ENCODE measurements around the gene LRCH1. TPM values are rescaled to one million over a fixed set of nuclear protein-coding genes. Genes with fewer than 3 reads are reported as not detected.

The LRCH1 gene
- total RNA-seq, 1 experiment from 2014 or later, result 11.7 TPM

DNA sequence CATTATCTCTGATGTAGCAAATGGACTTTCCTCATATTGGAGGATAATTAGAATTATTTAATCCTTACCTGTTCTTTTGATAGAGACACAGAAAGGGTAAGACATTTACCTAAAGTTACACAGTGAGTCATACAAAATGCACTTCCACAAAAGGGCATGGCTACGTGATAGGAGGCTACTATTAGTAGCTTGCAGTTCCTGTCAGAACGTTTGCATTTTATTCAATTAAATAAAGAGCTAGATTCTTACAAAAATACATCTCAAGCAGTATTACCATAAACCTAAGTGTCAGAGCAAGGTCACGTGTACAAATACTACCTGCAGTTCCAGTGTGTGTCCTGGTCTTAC, 123.4 kb downstream of the LRCH1 start:
- intact Hi-C loops (cut with micrococcal nuclease; ENCODE audit: unreplicated experiment), result loop anchor here (5.0 kb wide), 1 partner anchor 69 kb away; no protein-coding TSS in a partner anchor
- Mint-ChIP-seq H3K27ac (ENCODE audit: unreplicated experiment) (no peak overlapping the region), H3K36me3 (ENCODE audit: insufficient read depth, unreplicated experiment) (no peaks in the 10 kb centered on the region), H3K9me3 (ENCODE audit: low read depth, unreplicated experiment) (no peaks in the 10 kb centered on the region), H3K4me1 (ENCODE audit: low read depth, unreplicated experiment) (no peaks in the 10 kb centered on the region), H3K27me3 (ENCODE audit: unreplicated experiment) (no peaks in the 10 kb centered on the region), H3K4me3 (ENCODE audit: low read depth, unreplicated experiment) (no peak overlapping the region)
- no TSS peak for BruUV-seq (replicated peaks)
- TF ChIP-seq, protein P1, sequence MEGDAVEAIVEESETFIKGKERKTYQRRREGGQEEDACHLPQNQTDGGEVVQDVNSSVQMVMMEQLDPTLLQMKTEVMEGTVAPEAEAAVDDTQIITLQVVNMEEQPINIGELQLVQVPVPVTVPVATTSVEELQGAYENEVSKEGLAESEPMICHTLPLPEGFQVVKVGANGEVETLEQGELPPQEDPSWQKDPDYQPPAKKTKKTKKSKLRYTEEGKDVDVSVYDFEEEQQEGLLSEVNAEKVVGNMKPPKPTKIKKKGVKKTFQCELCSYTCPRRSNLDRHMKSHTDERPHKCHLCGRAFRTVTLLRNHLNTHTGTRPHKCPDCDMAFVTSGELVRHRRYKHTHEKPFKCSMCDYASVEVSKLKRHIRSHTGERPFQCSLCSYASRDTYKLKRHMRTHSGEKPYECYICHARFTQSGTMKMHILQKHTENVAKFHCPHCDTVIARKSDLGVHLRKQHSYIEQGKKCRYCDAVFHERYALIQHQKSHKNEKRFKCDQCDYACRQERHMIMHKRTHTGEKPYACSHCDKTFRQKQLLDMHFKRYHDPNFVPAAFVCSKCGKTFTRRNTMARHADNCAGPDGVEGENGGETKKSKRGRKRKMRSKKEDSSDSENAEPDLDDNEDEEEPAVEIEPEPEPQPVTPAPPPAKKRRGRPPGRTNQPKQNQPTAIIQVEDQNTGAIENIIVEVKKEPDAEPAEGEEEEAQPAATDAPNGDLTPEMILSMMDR (IDR thresholded peaks at IDR 0.05; ENCODE audit: unreplicated experiment), result no peak
- no peak for DNase-seq
- CTCF ChIA-PET, result interaction anchor here (0.7 to 0.8 kb wide), 2 partner anchors 43 to 160 kb away, joined by 3 to 4 read pairs; no protein-coding TSS in a partner anchor

DNA sequence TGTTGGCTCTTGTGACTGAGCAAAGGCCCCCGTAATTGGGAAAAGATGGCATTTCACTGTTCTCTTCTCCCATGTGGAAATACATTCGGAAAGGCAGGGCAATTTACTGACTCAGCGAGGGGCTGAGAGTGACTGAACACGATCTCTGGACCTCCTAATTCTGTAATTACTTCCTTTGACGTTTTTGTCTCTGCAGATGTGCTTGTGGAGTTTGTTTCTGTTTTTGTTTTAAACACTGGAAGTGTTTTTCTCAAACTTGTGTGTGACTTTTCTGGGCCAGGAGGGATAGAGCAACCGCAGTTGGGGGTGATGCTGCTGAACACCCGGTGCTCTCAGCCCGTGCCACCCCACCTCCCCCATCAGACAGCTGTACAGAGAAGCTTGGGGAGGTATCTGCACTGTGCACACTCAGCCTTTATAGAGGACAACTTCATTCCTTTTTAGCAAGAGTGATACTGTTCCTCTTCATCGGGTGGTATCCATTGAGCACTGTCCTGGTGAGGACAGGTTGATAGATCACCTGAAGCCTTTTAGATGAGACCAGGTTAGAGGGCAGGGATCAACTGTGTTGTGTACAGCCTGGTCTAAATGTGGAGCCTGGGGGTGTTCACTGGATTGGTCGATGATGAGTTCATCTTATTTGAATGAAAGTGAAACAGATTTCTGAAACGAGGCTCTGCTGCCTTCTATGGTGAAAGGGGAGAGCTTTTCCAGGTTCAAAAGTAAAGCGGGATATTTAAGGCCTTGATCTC, 126.6 kb downstream of the LRCH1 start:
- TF ChIP-seq, protein P1 (IDR thresholded peaks at IDR 0.05; ENCODE audit: unreplicated experiment), result no peak
- CTCF ChIA-PET, result no interaction called here
- no peaks in the 10 kb centered on the region for H3K36me3 Mint-ChIP-seq (ENCODE audit: insufficient read depth, unreplicated experiment)
- BruUV-seq (replicated peaks), result no TSS peak
- no peak for DNase-seq
- no peak overlapping the region for H3K4me3 Mint-ChIP-seq (ENCODE audit: low read depth, unreplicated experiment)
- H3K27me3 Mint-ChIP-seq (ENCODE audit: unreplicated experiment), result no peaks in the 10 kb centered on the region
- intact Hi-C loops (cut with micrococcal nuclease; ENCODE audit: unreplicated experiment), result loop anchor here (5.0 kb wide), 1 partner anchor 72 kb away; no protein-coding TSS in a partner anchor
- no peak overlapping the region for H3K27ac Mint-ChIP-seq (ENCODE audit: unreplicated experiment)
- H3K9me3 Mint-ChIP-seq (ENCODE audit: low read depth, unreplicated experiment), result no peaks in the 10 kb centered on the region
- peaks cover 9% of the 10 kb centered on the region for H3K4me1 Mint-ChIP-seq (ENCODE audit: low read depth, unreplicated experiment)

DNA sequence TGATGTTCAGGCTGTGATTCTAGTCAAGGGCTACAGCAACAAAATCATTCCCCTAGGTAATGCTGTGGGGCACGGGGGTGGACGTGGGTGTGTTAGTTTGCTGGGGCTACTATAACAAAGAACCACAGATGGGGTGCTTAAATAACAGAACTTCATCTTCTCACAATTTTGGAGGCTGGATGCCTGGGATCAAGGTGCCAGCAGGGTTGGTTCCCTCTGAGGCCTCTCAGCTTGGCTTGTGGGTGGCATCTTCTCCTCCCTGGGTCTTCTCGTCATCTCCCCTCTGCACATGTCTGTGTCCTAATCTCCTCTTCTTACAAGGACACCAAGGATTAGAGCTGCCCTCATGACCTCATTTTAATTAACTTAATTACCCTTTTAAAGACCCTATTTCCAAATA, 129.0 kb downstream of the LRCH1 start:
- H3K4me3 Mint-ChIP-seq (ENCODE audit: low read depth, unreplicated experiment), result no peak overlapping the region
- no peak overlapping the region for H3K27ac Mint-ChIP-seq (ENCODE audit: unreplicated experiment)
- no peaks in the 10 kb centered on the region for H3K27me3 Mint-ChIP-seq (ENCODE audit: unreplicated experiment)
- peaks cover 31% of the 10 kb centered on the region for H3K4me1 Mint-ChIP-seq (ENCODE audit: low read depth, unreplicated experiment)
- TF ChIP-seq, protein P1 (IDR thresholded peaks at IDR 0.05; ENCODE audit: unreplicated experiment), result no peak
- H3K9me3 Mint-ChIP-seq (ENCODE audit: low read depth, unreplicated experiment), result no peaks in the 10 kb centered on the region
- intact Hi-C loops (cut with micrococcal nuclease; ENCODE audit: unreplicated experiment), result no loop called here
- H3K36me3 Mint-ChIP-seq (ENCODE audit: insufficient read depth, unreplicated experiment), result peaks cover 8% of the 10 kb centered on the region
- no peak for DNase-seq
- CTCF ChIA-PET, result no interaction called here
- BruUV-seq (replicated peaks), result no TSS peak

DNA sequence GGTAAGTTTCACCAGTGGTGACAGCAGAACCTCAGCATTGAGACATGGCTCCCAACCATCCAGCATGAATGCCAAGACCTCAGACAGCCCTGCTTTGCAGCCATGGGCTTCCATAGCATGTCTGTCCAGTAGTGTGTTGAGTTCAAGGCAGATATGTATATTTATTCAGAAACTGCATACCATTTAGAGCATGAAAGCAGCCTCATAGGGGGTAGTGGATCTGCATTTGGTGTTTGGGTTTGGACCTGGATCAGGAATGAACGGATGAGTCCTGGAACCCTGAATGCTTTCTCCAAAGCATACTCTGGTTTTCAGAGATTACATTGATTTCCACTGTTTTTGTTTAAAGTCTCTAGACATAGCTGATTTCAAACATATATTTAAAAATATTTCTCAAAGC, 129.7 kb downstream of the LRCH1 start:
- Mint-ChIP-seq H3K36me3 (ENCODE audit: insufficient read depth, unreplicated experiment) (peaks cover 8% of the 10 kb centered on the region), H3K4me3 (ENCODE audit: low read depth, unreplicated experiment) (no peak overlapping the region), H3K9me3 (ENCODE audit: low read depth, unreplicated experiment) (no peaks in the 10 kb centered on the region), H3K4me1 (ENCODE audit: low read depth, unreplicated experiment) (peaks cover 31% of the 10 kb centered on the region), H3K27me3 (ENCODE audit: unreplicated experiment) (no peaks in the 10 kb centered on the region), H3K27ac (ENCODE audit: unreplicated experiment) (no peak overlapping the region)
- TF ChIP-seq, protein P1 (IDR thresholded peaks at IDR 0.05; ENCODE audit: unreplicated experiment), result no peak
- no TSS peak for BruUV-seq (replicated peaks)
- no peak for DNase-seq
- intact Hi-C loops (cut with micrococcal nuclease; ENCODE audit: unreplicated experiment), result no loop called here
- CTCF ChIA-PET, result no interaction called here
